ENCODE measurements around the gene STK39. TPM values are rescaled to one million over a fixed set of nuclear protein-coding genes. Genes with fewer than 3 reads are reported as not detected.

The STK39 gene
- total RNA-seq, 2 experiments from 2014 or later: 28.2 to 31.4 TPM

DNA sequence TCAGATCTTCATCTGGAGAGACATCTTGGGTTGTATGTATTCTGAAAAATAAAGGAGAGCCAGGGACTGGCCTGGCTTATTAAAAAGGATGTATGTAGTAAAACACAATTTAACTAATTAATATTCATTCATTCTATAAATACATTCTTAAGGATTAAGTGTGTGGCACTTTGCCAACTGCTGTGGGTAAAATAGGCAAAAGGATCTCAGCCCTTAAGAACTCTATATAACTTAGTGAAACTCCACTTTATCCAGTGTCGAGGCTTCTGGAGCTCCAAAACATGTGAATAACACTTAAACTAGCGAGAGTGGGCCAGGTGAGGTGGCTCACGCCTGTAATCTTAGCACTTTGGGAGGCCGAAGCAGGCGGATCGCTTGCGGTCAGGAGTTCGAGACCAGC is 7.7 kb upstream of the STK39 start:
- POLR2A ChIA-PET: no interaction called here
- Mint-ChIP-seq H3K36me3 (ENCODE audit: low read depth) (peaks cover 5% of the 10 kb centered on the region), H3K4me1 (peaks cover 2% of the 10 kb centered on the region), H3K9me3 (peaks cover 16% of the 10 kb centered on the region), H3K4me3 (no peak overlapping the region), H3K27ac (no peak overlapping the region), H3K27me3 (no peaks in the 10 kb centered on the region)
- CTCF ChIA-PET: no interaction called here
- no peak for DNase-seq

DNA sequence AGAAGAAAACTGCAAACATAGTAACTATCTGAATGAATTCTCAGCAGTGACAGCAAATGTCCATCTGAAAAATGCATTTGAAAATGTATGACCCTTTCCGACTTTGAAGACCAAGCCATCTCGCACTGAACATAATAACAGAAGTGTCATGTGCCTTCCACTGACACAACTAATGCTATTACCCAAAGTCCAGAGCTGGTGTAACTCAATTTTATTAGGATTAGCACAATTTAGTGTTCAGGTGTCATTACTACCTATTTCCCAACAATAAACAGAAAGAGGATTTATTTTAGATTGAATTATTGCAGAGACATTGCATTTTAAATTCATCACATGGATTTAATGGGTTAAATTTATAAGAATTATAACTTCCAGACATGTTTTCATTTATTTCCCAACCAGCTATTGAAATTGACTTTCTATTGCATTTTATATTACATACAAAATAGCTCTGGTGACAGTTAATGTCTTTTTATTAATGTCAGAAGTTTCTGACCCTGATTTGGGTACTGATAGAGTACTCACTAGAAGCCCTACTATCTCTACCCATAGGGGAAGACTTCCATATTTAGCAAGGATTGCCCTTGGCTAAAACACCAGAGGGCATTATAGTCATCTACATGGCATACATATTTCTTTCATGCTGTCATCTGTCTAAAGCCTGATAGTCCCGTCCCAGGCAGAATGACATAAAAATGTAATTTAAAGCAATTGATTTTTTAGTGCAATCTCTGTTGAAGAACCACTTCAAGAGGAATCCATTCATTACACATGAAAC is 7.0 kb upstream of the STK39 start:
- H3K36me3 Mint-ChIP-seq (ENCODE audit: low read depth): peaks cover 4% of the 10 kb centered on the region
- POLR2A ChIA-PET: no interaction called here

DNA sequence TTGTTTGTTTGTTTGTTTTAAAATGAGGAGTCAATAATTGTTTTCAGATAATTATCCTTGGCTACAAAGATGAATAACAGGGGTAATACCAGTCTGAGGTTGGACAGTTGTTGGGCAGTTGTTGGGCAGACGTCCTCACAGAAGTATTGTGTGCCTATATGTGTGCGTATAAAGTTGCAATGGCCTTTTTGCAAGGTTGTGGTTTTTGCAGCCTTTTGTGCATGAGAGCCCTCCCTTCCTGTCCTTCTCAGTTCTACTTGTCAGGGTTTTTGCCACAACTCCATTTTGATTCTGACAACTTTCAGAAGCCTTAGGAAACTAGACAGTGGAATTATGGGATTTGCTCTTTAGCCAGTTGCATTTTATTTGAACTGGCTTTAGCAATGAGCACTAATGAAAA is 6.0 kb upstream of the STK39 start:
- H3K4me1 Mint-ChIP-seq: peaks cover 5% of the 10 kb centered on the region
- no peaks in the 10 kb centered on the region for H3K36me3 Mint-ChIP-seq (ENCODE audit: low read depth)
- H3K4me3 Mint-ChIP-seq: no peak overlapping the region
- H3K27me3 Mint-ChIP-seq: peaks cover 2% of the 10 kb centered on the region
- H3K27ac Mint-ChIP-seq: no peak overlapping the region
- H3K9me3 Mint-ChIP-seq: peaks cover 3% of the 10 kb centered on the region
- ChIA-PET CTCF (no interaction called here), POLR2A (no interaction called here)
- no peak for DNase-seq

More for the DNA sequence above, 7.0 kb upstream of the STK39 start:
- peaks cover 12% of the 10 kb centered on the region for H3K9me3 Mint-ChIP-seq
- H3K27me3 Mint-ChIP-seq: no peaks in the 10 kb centered on the region
- CTCF ChIA-PET: interaction anchor here (0.6 kb wide), 1 partner anchor 337 kb away, joined by 3 read pairs; no protein-coding TSS in a partner anchor
- no peak overlapping the region for H3K27ac Mint-ChIP-seq
- no peak overlapping the region for H3K4me3 Mint-ChIP-seq
- DNase-seq: no peak
- H3K4me1 Mint-ChIP-seq: peaks cover 2% of the 10 kb centered on the region

DNA sequence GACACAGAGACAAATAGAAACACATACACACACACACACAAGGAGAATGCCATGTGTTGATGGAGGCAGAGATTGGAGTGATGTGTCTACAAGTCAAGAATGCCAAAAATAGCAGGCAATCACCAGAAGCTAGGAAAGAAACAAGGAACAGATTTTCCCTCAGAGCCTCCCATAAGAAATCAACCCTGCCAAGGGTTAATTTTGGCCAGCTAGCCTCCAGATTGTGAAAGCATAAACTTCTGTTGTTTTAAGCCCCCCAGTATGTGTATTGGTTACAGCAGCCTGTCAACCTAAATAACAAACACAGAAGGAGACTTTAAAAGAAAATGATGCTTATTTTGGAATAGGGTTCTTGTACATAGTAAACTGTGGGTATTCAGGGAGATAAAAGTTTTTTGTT is 5.6 kb upstream of the STK39 start:
- DNase-seq: no peak
- Mint-ChIP-seq H3K27me3 (peaks cover 3% of the 10 kb centered on the region), H3K4me1 (peaks cover 9% of the 10 kb centered on the region), H3K9me3 (peaks cover 3% of the 10 kb centered on the region), H3K27ac (no peak overlapping the region), H3K36me3 (ENCODE audit: low read depth) (no peaks in the 10 kb centered on the region), H3K4me3 (no peak overlapping the region)
- ChIA-PET POLR2A (no interaction called here), CTCF (no interaction called here)

DNA sequence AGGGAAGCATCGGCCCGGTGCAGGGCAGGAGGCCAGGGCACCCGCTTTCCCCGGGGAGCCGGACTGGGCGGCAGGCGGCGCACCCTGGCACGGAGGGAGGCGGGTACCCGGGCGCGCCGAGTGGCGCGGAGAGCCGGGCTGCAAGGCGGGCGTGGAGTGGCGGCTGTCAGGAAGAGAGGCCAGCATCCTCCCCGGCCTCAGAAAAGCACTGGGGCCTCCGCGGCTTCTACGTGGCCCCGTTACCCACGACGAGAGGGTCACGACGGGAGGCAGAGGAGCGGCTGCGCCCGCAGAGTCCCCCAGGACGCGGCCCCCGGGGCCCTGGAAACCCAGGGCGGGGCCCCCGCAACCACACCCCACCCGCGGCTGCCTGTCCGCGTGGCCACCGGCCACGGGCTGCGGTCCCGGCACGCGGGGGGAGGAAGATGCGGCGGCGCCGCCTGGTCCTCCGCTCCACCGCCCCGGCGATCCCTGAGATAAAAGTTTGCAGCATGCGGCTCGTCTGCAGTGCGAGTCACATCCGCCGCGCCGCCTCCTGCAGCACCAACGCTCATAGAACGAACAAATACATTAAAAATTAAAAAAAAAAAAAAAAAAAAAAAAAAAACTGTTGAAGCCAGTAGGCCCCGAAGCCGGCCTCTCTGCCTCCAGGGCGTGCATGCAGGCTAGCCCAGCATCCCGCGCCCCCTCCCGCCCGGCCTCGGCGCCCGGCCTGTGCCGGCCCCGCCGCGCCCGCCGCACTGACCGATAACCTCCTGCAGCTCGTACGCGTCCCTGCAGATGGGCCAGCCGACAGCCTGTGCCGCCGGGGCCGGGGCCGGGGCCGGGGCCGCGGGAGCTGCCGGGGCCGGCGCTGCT is 683 bp downstream of the STK39 start:
- Mint-ChIP-seq H3K27ac (peak overlapping the region; percentile 92), H3K9me3 (no peaks in the 10 kb centered on the region), H3K36me3 (ENCODE audit: low read depth) (peaks cover 6% of the 10 kb centered on the region), H3K4me3 (peak overlapping the region; percentile 82), H3K4me1 (peaks cover 39% of the 10 kb centered on the region), H3K27me3 (peaks cover 3% of the 10 kb centered on the region)
- ChIA-PET CTCF (no interaction called here), POLR2A (no interaction called here)
- DNase-seq: peak; percentile 84

DNA sequence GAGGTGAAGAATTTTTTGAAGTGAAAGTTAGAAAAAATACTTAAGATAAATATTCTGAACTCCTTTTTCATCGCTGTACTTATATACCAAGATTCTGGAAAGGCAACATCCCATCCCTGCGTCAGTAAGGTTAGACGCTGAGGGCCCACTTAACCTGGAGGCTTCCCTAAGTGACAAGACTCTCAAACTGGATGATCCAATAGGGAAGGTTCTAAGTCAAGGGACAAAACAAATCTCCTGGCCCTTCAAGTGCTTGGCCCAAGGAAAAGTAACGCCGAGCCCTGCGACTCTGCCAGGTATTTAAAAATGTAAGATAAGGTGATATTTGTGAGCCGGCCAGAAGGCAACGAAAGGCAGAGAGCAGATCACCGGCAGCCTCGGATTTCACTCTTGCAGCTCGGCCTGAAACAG is 1.3 kb downstream of the STK39 start:
- ChIA-PET CTCF (no interaction called here), POLR2A (no interaction called here)
- DNase-seq: no peak
- Mint-ChIP-seq H3K4me1 (peaks cover 39% of the 10 kb centered on the region), H3K36me3 (ENCODE audit: low read depth) (peaks cover 6% of the 10 kb centered on the region), H3K4me3 (peak overlapping the region; percentile 82), H3K27me3 (peaks cover 3% of the 10 kb centered on the region), H3K27ac (peak overlapping the region; percentile 91), H3K9me3 (no peaks in the 10 kb centered on the region)

DNA sequence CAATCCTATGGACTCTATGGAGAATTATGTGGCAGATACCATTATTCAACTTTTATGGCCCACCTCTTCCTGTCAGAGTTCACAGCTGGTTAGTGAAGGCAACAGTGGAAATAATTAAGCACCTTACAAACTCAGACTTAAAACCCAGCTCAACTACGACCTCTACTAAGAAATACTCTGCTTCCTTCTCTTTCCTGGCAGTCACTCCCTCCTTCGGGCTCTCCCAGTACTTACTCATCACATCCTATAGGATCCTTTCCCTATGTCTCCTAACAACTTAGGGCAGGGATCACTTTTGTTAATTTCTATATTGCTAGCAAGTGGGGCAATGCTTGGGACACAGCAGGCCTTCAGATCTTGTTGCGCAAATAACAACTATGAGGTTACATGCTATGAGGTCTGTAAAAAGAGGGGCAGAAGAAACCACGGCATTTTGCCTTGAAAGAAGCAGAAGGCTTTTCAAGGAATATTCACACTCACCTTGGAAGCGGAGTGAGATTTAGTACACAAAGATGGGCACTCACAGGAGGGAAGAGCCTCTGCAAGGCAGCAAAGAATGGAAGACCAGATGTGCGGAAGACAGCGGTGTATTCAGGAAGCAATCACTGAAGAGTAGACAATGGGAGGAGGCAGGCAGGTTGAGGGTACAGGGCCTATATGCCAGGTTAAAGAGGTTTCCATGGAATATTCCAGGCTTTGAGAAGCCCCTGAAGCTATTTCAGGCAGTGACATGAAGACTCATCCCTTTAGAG is 2.1 kb downstream of the STK39 start:
- DNase-seq: no peak
- peaks cover 39% of the 10 kb centered on the region for H3K4me1 Mint-ChIP-seq
- peak overlapping the region; percentile 76 for H3K27ac Mint-ChIP-seq
- ChIA-PET POLR2A (interaction anchor here (1.2 kb wide), 1 partner anchor 50 kb away, joined by 5 read pairs; no protein-coding TSS in a partner anchor), CTCF (interaction anchor here (0.7 kb wide), 1 partner anchor 72 kb away, joined by 3 read pairs; no protein-coding TSS in a partner anchor)
- peak overlapping the region; percentile 68 for H3K4me3 Mint-ChIP-seq
- H3K9me3 Mint-ChIP-seq: no peaks in the 10 kb centered on the region
- H3K36me3 Mint-ChIP-seq (ENCODE audit: low read depth): peaks cover 6% of the 10 kb centered on the region
- H3K27me3 Mint-ChIP-seq: peaks cover 3% of the 10 kb centered on the region

DNA sequence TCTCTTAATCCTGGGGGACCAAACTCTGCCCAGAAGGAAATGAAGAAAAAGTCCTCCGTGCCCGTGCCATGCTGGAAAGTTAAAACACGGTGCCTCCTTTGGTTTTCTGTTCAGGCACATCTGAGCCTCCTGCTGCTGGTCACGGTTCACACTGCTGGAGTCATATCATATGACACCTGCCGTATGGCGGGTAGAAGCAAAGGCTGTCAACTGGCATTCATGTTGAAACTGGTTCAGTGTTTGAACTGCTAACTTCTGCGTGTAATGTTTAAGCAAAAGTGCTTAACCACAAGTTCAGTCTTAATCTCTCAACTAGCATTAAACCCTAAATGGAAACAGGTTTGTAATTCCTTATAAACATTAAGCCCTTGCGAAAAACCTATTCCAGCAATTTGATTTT is 3.1 kb downstream of the STK39 start:
- Mint-ChIP-seq H3K27ac (peak overlapping the region; percentile 76), H3K27me3 (peaks cover 3% of the 10 kb centered on the region), H3K9me3 (no peaks in the 10 kb centered on the region), H3K4me1 (peaks cover 39% of the 10 kb centered on the region), H3K4me3 (peak overlapping the region; percentile 6), H3K36me3 (ENCODE audit: low read depth) (peaks cover 6% of the 10 kb centered on the region)
- POLR2A ChIA-PET: no interaction called here
- CTCF ChIA-PET: interaction anchor here (0.7 kb wide), 1 partner anchor 71 kb away, joined by 3 read pairs; no protein-coding TSS in a partner anchor
- peak; percentile 58 for DNase-seq

DNA sequence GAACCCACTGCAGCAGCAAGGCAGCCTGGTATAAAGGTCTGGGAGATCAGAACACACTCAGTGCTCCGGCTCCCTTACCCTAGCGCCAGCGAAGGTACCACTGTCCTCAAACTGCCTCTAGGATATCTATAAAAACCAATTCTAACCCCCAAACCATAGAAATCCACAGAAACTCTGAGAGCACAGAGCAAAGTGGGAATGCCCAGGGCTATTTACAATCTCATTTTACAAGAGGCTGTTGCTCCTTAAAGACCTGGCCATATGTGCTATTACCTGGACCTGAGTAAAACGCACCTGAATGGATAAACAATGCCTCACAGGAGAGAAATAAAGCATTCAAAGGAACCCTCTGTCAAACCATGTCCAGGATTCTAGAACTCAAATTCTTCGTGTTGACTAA is 4.3 kb downstream of the STK39 start:
- POLR2A ChIA-PET: no interaction called here
- Mint-ChIP-seq H3K36me3 (ENCODE audit: low read depth) (peaks cover 12% of the 10 kb centered on the region), H3K4me1 (peaks cover 33% of the 10 kb centered on the region), H3K9me3 (no peaks in the 10 kb centered on the region), H3K27ac (no peak overlapping the region), H3K4me3 (no peak overlapping the region), H3K27me3 (no peaks in the 10 kb centered on the region)
- no peak for DNase-seq
- CTCF ChIA-PET: no interaction called here

DNA sequence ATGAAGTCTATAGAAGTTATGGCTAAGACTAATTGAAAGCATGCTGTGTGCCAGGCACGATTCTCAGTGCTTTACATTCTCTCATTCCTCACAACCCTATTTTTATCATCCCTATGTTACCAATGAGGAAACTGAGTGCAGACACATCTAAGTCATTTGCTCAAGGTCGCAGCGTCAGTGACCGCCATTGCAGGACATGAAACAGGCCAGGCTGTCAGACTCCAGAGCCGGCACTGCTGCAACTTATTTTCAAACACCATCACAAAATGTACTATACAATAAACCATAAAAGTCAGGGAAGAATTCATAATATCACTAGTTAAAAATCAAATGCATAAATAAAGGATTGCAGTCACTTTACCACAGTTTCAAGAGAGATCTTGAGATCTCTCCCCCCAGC is 5.6 kb downstream of the STK39 start:
- POLR2A ChIA-PET: no interaction called here
- peaks cover 32% of the 10 kb centered on the region for H3K4me1 Mint-ChIP-seq
- H3K27ac Mint-ChIP-seq: no peak overlapping the region
- H3K4me3 Mint-ChIP-seq: no peak overlapping the region
- DNase-seq: no peak
- no peaks in the 10 kb centered on the region for H3K27me3 Mint-ChIP-seq
- no peaks in the 10 kb centered on the region for H3K9me3 Mint-ChIP-seq
- peaks cover 22% of the 10 kb centered on the region for H3K36me3 Mint-ChIP-seq (ENCODE audit: low read depth)
- CTCF ChIA-PET: no interaction called here

DNA sequence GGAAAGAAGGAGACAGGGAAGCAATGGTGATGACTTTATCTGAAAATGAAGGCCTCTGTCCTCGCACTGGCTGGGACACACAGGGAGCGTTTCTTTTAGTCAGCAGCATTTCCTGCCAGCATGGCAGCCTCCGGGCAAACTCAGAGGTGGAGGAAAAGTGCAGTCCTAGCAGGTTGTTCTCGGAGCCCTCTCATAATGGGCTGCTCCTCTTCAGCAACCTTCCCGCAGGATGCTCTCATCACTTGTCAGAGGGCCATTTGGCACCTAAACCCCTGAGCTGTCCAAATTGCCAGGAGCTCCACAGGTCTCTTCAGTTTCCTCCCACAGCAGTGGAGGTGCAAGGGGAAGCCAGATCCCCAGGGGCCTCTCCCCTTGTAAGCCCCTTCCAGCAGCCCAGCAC is 6.2 kb downstream of the STK39 start:
- H3K4me3 Mint-ChIP-seq: no peak overlapping the region
- H3K27me3 Mint-ChIP-seq: no peaks in the 10 kb centered on the region
- POLR2A ChIA-PET: no interaction called here
- H3K9me3 Mint-ChIP-seq: no peaks in the 10 kb centered on the region
- peaks cover 24% of the 10 kb centered on the region for H3K36me3 Mint-ChIP-seq (ENCODE audit: low read depth)
- H3K27ac Mint-ChIP-seq: no peak overlapping the region
- H3K4me1 Mint-ChIP-seq: peaks cover 32% of the 10 kb centered on the region
- no peak for DNase-seq
- CTCF ChIA-PET: no interaction called here

DNA sequence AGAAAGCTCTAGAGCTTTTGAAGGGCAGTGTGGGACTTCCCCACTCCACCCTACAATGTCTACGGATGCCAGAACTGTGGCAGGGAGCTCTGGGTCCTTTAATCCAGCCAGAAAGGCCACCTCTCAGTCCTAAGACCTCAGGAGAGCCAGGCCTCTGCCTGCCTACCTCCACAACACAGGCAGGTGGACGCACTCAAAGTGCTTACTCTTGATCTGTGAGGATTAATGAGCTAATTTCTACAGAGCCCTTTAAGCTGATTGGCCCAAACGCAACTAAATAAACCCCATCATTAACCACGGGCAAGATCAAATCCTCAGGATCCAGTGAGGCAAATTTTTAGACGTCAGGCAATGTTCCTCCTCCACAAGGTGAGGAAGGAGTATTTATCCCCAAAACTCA is 8.1 kb downstream of the STK39 start:
- Mint-ChIP-seq H3K4me1 (peaks cover 27% of the 10 kb centered on the region), H3K9me3 (no peaks in the 10 kb centered on the region), H3K27ac (no peak overlapping the region), H3K36me3 (ENCODE audit: low read depth) (peaks cover 24% of the 10 kb centered on the region), H3K27me3 (no peaks in the 10 kb centered on the region), H3K4me3 (no peak overlapping the region)
- ChIA-PET POLR2A (no interaction called here), CTCF (interaction anchor here (1.6 to 2.3 kb wide), 2 partner anchors 9 to 27 kb away, joined by 3 to 6 read pairs; no protein-coding TSS in a partner anchor)
- DNase-seq: no peak

DNA sequence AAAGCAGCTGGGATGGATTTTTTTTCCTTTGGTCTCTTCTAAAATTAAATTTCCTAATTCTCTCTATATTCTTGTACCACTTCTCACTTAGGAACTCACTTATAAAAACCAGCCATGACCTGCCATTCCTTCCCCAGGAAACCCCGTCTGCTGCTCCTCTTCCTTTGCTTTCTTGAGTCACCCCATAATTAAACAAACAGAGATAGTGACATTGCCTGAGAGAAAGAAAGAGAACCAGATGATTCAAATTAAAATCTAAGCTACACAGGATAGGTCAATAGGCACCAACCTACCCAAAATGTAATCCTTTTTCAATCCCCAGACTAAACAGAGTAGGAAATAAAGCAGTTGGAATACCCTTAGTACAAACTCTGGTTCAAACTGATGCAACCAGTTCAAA is 9.7 kb downstream of the STK39 start:
- Mint-ChIP-seq H3K36me3 (ENCODE audit: low read depth) (peaks cover 28% of the 10 kb centered on the region), H3K27ac (no peak overlapping the region), H3K9me3 (no peaks in the 10 kb centered on the region), H3K27me3 (no peaks in the 10 kb centered on the region), H3K4me1 (peaks cover 20% of the 10 kb centered on the region), H3K4me3 (no peak overlapping the region)
- CTCF ChIA-PET: interaction anchor here (1.0 kb wide), 1 partner anchor 19 kb away, joined by 3 read pairs; no protein-coding TSS in a partner anchor
- DNase-seq: no peak
- POLR2A ChIA-PET: no interaction called here
